ENCODE measurements around the gene ESYT3.
"Not testable (repeated sequence)": the region's sequence is repeated elsewhere in the genome, so short reads cannot be mapped to it uniquely, and the experiment has no call there.

ESYT3 gene

DNA sequence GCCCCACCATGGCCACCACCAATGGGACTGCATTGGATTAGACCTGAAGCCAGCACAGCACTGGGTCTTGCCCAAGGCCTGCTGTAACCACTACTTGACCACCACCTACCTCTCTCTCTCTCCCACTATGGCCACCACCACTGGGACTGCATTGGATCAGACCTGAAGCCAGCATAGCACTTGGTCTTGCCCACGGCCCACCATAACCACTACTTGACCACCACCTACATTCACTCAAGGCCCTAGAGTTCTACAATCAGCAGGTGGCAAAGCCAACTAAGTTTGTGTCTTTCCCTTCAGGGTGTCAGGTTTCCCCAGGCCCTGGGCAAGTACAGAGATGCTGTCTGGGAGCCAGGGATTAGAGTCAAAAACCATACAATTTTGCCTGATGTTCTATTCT is 57.6 kb downstream of the ESYT3 start:
- Histone ChIP-seq H3K9ac (ENCODE audit: low read length) (no peak overlapping the region), H3K9me3 (ENCODE audit: insufficient read depth, low read length) (no peaks in the 10 kb centered on the region)

DNA sequence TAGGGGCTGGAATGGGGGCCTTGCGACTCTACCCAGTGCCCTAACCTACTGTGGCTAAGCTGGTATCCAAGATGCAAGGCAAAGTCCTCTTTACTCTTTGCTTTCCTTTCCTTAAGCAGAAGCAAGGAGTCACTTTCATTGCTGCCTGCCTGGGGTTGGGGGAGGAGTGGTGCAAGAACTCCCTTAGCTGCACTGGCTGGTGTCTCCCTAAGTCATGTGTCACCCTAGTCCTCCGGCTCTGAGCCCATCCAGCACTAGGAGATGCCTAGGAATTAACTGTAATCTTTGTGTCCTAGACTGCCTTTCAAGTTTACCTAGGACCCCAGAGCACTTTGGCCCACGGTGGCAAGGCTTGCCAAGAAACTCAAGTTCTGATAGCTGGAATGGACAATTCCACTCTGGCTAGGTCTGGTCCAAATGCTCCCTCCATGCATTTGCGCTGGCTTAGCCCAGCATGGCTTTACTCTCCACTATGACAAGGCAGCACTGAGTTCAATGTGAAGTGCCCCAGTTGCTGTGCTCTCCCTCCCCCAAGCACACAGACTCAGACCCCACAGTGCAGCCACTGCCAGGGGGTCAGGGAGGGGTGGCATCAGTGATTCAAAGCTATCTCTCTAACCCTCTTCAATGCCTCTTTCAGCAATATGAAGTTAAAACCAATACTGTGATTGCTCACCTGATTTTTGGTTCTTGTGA is 58.7 kb downstream of the ESYT3 start:
- H3K4me3 ChIP-seq (ENCODE audit: low read length) = no peak overlapping the region
- no peak overlapping the region for H3K27ac ChIP-seq (ENCODE audit: low read length)
- H3K4me2 ChIP-seq (ENCODE audit: low read length) = no peak overlapping the region
- no peaks in the 10 kb centered on the region for H3K36me3 ChIP-seq (replicated peaks; ENCODE audit: low read depth, low read length)
- no peaks in the 10 kb centered on the region for H4K20me1 ChIP-seq (ENCODE audit: insufficient read depth, low read length)
- no peaks in the 10 kb centered on the region for H3K4me1 ChIP-seq (ENCODE audit: low read length)
- no peaks in the 10 kb centered on the region for H3K79me2 ChIP-seq (ENCODE audit: low read length)
- H3K27me3 ChIP-seq (ENCODE audit: low read depth, low read length) = no peaks in the 10 kb centered on the region
- no peaks in the 10 kb centered on the region for H3K9me3 ChIP-seq (ENCODE audit: insufficient read depth, low read length)
- no peak for TF ChIP-seq EZH2phosphoT487 (IDR thresholded peaks at IDR 0.05; ENCODE audit: low read depth)
- TF ChIP-seq, protein P1, sequence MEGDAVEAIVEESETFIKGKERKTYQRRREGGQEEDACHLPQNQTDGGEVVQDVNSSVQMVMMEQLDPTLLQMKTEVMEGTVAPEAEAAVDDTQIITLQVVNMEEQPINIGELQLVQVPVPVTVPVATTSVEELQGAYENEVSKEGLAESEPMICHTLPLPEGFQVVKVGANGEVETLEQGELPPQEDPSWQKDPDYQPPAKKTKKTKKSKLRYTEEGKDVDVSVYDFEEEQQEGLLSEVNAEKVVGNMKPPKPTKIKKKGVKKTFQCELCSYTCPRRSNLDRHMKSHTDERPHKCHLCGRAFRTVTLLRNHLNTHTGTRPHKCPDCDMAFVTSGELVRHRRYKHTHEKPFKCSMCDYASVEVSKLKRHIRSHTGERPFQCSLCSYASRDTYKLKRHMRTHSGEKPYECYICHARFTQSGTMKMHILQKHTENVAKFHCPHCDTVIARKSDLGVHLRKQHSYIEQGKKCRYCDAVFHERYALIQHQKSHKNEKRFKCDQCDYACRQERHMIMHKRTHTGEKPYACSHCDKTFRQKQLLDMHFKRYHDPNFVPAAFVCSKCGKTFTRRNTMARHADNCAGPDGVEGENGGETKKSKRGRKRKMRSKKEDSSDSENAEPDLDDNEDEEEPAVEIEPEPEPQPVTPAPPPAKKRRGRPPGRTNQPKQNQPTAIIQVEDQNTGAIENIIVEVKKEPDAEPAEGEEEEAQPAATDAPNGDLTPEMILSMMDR (IDR thresholded peaks at IDR 0.05; ENCODE audit: low read depth, low read length) = no peak
- H2AFZ ChIP-seq (ENCODE audit: low read depth, low read length) = no peak overlapping the region
- H3K9ac ChIP-seq (ENCODE audit: low read length) = no peak overlapping the region

More for the DNA sequence above, 57.6 kb downstream of the ESYT3 start:
- H3K4me2 ChIP-seq (ENCODE audit: low read length) = no peak overlapping the region
- no peaks in the 10 kb centered on the region for H4K20me1 ChIP-seq (ENCODE audit: insufficient read depth, low read length)
- H3K4me1 ChIP-seq (ENCODE audit: low read length) = no peaks in the 10 kb centered on the region
- H3K36me3 ChIP-seq (replicated peaks; ENCODE audit: low read depth, low read length) = no peaks in the 10 kb centered on the region
- no peaks in the 10 kb centered on the region for H3K79me2 ChIP-seq (ENCODE audit: low read length)
- H3K27ac ChIP-seq (ENCODE audit: low read length) = no peak overlapping the region
- no peaks in the 10 kb centered on the region for H3K27me3 ChIP-seq (ENCODE audit: low read depth, low read length)
- TF ChIP-seq, protein P1 (IDR thresholded peaks at IDR 0.05; ENCODE audit: low read depth, low read length) = no peak
- TF ChIP-seq EZH2phosphoT487 (IDR thresholded peaks at IDR 0.05; ENCODE audit: low read depth) = no peak
- no peak overlapping the region for H3K4me3 ChIP-seq (ENCODE audit: low read length)
- H2AFZ ChIP-seq (ENCODE audit: low read depth, low read length) = no peak overlapping the region

DNA sequence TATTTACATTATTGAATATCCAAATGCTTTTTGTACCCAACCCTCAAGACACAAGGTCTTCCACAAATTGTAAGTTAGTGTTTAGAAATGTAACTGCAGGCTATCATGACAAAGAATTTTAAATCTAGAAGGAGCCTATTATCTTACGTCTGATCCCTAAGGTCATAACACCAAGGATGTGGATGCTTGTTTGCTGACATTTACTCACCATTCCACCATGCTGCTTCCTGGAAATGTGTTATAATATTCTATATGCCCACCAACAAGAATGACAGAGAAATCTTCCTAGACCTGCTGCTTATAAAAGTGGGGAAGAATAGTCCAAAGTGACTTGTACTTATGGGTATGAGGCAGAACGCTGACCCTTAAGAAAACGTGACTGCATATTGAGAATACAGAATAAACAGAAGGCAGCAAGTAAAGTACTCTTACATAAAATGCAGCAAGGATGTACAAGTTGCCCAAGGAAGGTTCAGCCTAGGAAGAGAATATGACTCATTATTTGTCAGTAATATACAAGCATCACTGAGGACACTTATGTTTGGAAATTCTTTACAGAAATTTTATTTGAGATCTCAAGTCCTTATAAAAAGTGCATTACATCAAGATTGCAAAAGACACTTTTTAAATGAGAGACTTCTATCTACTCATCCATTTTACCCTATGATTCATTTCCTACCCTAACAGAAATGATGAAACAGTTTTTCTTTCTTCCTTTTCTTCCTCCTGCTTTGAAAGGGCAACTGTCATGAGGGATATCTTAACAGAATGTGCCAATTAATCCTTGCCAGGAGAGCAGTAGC is 59.6 kb downstream of the ESYT3 start:
- TF ChIP-seq EZH2phosphoT487 (IDR thresholded peaks at IDR 0.05; ENCODE audit: low read depth) = no peak
- TF ChIP-seq, protein P1 (IDR thresholded peaks at IDR 0.05; ENCODE audit: low read depth, low read length) = no peak
- H3K27ac ChIP-seq (ENCODE audit: low read length) = no peak overlapping the region
- H2AFZ ChIP-seq (ENCODE audit: low read depth, low read length) = no peak overlapping the region
- no peaks in the 10 kb centered on the region for H3K4me1 ChIP-seq (ENCODE audit: low read length)
- H3K79me2 ChIP-seq (ENCODE audit: low read length) = no peaks in the 10 kb centered on the region
- no peaks in the 10 kb centered on the region for H4K20me1 ChIP-seq (ENCODE audit: insufficient read depth, low read length)
- H3K9me3 ChIP-seq (ENCODE audit: insufficient read depth, low read length) = no peaks in the 10 kb centered on the region
- no peaks in the 10 kb centered on the region for H3K36me3 ChIP-seq (replicated peaks; ENCODE audit: low read depth, low read length)
- no peak overlapping the region for H3K4me2 ChIP-seq (ENCODE audit: low read length)
- no peak overlapping the region for H3K9ac ChIP-seq (ENCODE audit: low read length)
- no peaks in the 10 kb centered on the region for H3K27me3 ChIP-seq (ENCODE audit: low read depth, low read length)
- no peak overlapping the region for H3K4me3 ChIP-seq (ENCODE audit: low read length)

DNA sequence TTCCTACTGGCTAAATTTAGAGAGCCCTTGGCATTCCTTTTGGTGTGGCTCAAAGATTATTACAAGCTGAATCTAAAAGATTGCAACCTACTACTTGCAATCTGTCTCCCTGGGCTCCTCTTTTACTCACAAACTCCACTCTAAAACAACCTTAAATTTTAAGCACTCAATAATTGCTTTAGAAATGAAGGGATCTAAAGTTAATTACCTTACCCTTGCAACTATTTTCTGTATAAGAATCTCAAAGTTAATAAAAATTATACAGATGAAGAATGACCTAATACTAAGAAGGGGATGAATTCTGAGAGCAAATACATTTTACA is 60.2 kb downstream of the ESYT3 start:
- Histone ChIP-seq H3K4me3 (ENCODE audit: low read length) (no peak overlapping the region), H3K36me3 (replicated peaks; ENCODE audit: low read depth, low read length) (no peaks in the 10 kb centered on the region)

DNA sequence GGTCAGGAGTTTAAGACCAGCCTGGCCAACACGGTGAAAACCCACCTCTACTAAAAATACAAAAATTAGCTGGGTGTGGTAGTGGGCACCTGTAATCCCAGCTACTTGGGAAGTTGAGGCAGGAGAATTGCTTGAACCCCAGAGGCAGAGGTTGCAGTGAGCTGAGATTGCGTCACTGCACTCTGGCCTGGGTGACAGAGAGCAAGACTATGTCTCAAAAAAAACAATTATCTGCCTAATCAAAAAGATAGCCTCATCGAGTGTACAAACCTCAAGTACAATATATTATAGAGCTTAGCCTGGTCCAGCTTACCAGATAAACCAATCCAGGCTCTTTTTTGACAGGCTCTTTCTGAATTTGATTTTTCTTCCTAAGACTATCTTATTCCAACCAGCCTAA is 61.2 kb downstream of the ESYT3 start:
- H3K4me3 ChIP-seq (ENCODE audit: low read length); H2AFZ ChIP-seq (ENCODE audit: low read depth, low read length); H3K79me2 ChIP-seq (ENCODE audit: low read length); H4K20me1 ChIP-seq (ENCODE audit: insufficient read depth, low read length); H3K9me3 ChIP-seq (ENCODE audit: insufficient read depth, low read length); H3K9ac ChIP-seq (ENCODE audit: low read length); H3K27me3 ChIP-seq (ENCODE audit: low read depth, low read length); H3K36me3 ChIP-seq (replicated peaks; ENCODE audit: low read depth, low read length); H3K4me2 ChIP-seq (ENCODE audit: low read length); H3K27ac ChIP-seq (ENCODE audit: low read length); H3K4me1 ChIP-seq (ENCODE audit: low read length): not testable (repeated sequence)

More for the DNA sequence above, 60.2 kb downstream of the ESYT3 start:
- Histone ChIP-seq H4K20me1 (ENCODE audit: insufficient read depth, low read length) (no peaks in the 10 kb centered on the region), H2AFZ (ENCODE audit: low read depth, low read length) (no peak overlapping the region), H3K27ac (ENCODE audit: low read length) (no peak overlapping the region), H3K79me2 (ENCODE audit: low read length) (no peaks in the 10 kb centered on the region), H3K9ac (ENCODE audit: low read length) (no peak overlapping the region), H3K9me3 (ENCODE audit: insufficient read depth, low read length) (no peaks in the 10 kb centered on the region), H3K4me1 (ENCODE audit: low read length) (no peaks in the 10 kb centered on the region), H3K27me3 (ENCODE audit: low read depth, low read length) (no peaks in the 10 kb centered on the region), H3K4me2 (ENCODE audit: low read length) (no peak overlapping the region)
- TF ChIP-seq, protein P1 (IDR thresholded peaks at IDR 0.05; ENCODE audit: low read depth, low read length) = no peak
- no peak for TF ChIP-seq EZH2phosphoT487 (IDR thresholded peaks at IDR 0.05; ENCODE audit: low read depth)

Measured in OCI-LY3 (cell line).